ENCODE measurements around the gene EFNB3.

Gene EFNB3

GRCh38 chr17:7719661-7720060 lies 14.7 kb downstream of the EFNB3 start:
- DNase-seq, result no peak

- peak; percentile 40 for DNase-seq
Measured at GRCh38 chr17:7720125-7720524, 15.1 kb downstream of the EFNB3 start.

- DNase-seq, result no peak
Measured at GRCh38 chr17:7721612-7722011, 16.6 kb downstream of the EFNB3 start.

GRCh38 chr17:7727886-7728285 lies 22.9 kb downstream of the EFNB3 start:
- DNase-seq, result no peak

GRCh38 chr17:7729816-7730215 lies 24.8 kb downstream of the EFNB3 start:
- no peak for DNase-seq

GRCh38 chr17:7732981-7733539 lies 28.1 kb downstream of the EFNB3 start:
- no peak for DNase-seq

GRCh38 chr17:7737601-7738000 lies 32.6 kb downstream of the EFNB3 start:
- no peak for DNase-seq

GRCh38 chr17:7739746-7740145 lies 34.7 kb downstream of the EFNB3 start:
- peak; percentile 48 for DNase-seq

GRCh38 chr17:7740481-7741001 lies 35.5 kb downstream of the EFNB3 start:
- DNase-seq, result peak; percentile 90

GRCh38 chr17:7742729-7743128 lies 37.7 kb downstream of the EFNB3 start:
- no peak for DNase-seq

GRCh38 chr17:7744416-7744815 lies 39.4 kb downstream of the EFNB3 start:
- DNase-seq, result no peak

GRCh38 chr17:7745748-7746470 lies 40.9 kb downstream of the EFNB3 start:
- peak; percentile 59 for DNase-seq

- no peak for DNase-seq
Measured at GRCh38 chr17:7747635-7748071, 42.7 kb downstream of the EFNB3 start.

- DNase-seq, result no peak
Measured at GRCh38 chr17:7748076-7748775, 43.2 kb downstream of the EFNB3 start.

GRCh38 chr17:7750321-7750821 lies 45.4 kb downstream of the EFNB3 start:
- no peak for DNase-seq

- DNase-seq, result no peak
Measured at GRCh38 chr17:7754656-7755055, 49.7 kb downstream of the EFNB3 start.

- DNase-seq, result no peak
Measured at GRCh38 chr17:7755095-7755890, 50.3 kb downstream of the EFNB3 start.

GRCh38 chr17:7756968-7757367 lies 52.0 kb downstream of the EFNB3 start:
- DNase-seq, result no peak

Measured in DMS53 (cell line).